GM12864 (cell line): Measurements from ENCODE around the gene POLG.

Source experiments
- DNase-seq: peaks from one replicate; pipeline ENCODE4 v3.0.0-alpha.2; 2011; ENCODE audit warnings: low read depth
- H3K4me3 ChIP-seq: 2 replicates; pipeline ENCODE4 v1.5.1; 2011; ENCODE audit warnings: mild to moderate bottlenecking, low read depth, low read length, control low read depth
- TF ChIP-seq, protein P1 (sequence below): IDR thresholded peaks from 2 replicates; pipeline ENCODE4 v1.5.1; 2011; ENCODE audit warnings: low read depth, mild to moderate bottlenecking, moderate library complexity, low read length, control low read depth, inconsistent platforms; ENCODE audit errors: missing control alignments

The POLG gene

DNA sequence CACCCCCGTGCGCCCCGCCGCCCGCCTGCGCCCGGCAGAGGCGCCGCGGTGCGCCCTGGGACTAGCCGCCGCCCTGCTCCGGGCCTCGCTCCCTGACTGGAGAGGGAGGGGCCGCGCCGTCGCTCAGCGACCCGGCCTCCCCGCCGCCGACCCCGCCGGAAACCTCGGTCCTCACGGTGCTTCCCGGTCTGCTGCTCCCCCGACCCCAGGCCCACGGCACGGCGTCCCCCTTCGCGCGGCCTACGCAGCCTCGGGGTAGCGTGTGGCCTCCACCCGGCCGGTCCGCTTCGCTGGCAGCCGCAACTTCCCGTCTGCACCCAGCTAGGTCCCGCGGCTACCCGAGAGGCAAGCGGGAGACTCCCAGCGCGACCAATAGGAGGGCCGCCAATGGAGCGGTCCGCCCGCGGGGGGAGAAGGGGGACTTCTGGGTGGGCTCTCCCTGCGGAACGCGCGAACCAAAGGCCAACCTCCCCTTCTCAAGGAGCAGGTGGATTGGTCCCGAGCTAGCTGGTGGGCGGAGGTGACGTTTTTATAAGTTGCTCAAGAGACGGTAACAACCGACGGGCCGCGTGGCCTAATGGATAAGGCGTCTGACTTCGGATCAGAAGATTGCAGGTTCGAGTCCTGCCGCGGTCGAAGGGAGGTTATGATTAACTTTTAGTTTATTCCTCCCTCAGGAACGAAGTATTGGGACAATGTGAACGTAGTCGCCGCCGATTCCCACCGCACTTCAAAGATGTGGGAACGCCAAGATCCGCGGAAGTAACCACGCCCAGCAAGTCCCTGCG, at the start of gene POLG:
Gene POLG (minus strand): TSS at position 315 of the 788 bp plus-strand sequence. CDS start 1,070 bp downstream, outside the sequence.
- peak within 1 kb of the TSS; percentile 90 for H3K4me3 ChIP-seq
- peak; percentile 97 for DNase-seq
- TF ChIP-seq, protein P1, sequence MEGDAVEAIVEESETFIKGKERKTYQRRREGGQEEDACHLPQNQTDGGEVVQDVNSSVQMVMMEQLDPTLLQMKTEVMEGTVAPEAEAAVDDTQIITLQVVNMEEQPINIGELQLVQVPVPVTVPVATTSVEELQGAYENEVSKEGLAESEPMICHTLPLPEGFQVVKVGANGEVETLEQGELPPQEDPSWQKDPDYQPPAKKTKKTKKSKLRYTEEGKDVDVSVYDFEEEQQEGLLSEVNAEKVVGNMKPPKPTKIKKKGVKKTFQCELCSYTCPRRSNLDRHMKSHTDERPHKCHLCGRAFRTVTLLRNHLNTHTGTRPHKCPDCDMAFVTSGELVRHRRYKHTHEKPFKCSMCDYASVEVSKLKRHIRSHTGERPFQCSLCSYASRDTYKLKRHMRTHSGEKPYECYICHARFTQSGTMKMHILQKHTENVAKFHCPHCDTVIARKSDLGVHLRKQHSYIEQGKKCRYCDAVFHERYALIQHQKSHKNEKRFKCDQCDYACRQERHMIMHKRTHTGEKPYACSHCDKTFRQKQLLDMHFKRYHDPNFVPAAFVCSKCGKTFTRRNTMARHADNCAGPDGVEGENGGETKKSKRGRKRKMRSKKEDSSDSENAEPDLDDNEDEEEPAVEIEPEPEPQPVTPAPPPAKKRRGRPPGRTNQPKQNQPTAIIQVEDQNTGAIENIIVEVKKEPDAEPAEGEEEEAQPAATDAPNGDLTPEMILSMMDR: no peak

DNA sequence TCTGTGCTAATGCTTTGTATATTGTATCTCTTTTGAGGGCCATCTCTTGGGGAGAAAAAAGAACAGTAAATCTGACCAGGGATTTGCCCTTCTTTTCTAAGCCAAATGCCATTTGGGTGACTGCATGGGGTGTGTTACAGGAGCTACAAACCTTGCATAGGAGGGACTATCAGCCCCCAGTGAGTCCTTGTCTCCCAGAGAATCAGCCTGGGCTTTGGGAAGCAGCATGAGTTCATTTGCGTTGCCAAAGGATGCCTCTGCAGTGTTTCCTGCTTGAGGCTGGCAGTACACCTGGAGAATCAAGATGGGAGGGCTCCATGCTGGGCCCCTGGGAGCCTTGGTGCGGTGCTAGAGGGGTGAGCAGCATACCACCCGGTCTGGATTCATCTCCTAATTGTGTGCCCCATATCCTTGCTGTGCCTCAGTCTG, 49.6 kb upstream of the POLG start:
- H3K4me3 ChIP-seq: no peak overlapping the region
- no peak for DNase-seq
- TF ChIP-seq, protein P1: no peak

DNA sequence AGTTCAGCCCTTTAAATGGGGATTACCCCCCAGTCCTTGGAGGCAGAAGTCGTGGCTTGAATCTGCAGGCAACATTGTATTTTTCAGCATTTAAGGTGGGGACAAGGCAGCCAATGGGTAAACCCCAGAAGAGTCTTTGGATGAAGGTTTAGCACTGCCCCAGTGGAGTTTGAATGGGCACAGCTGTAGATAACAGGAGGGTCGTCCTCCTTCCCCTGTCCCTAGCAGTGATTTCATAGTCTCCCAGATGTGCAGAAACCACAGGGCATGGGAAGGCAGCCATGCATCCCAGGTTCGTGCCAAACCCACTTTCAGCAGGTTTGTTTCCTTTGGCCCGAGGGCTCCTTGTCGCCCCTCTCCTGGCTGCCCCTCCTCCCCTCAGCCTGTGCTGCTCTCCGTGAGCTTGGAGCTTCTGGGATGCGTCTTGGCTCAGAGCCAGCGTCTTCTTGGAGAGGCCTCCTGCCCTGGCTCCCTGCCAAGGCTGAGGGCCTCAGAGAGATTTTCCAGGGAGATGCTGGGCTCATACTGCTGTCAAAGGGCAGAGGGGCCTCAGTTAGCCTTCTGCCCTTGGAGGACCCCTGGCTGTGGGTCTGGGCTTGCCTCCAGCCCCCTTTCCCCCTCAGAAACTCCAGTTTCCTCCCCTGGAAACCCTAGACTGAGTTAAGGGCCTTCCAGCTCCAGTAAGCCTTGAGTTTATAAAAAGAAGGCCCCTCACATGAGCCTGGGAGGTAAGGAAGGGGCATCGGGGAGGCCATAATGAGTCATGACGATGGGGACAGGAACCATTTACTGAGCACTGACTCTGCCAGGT, 48.9 kb upstream of the POLG start:
- H3K4me3 ChIP-seq: no peak overlapping the region
- DNase-seq: no peak
- TF ChIP-seq, protein P1: no peak

DNA sequence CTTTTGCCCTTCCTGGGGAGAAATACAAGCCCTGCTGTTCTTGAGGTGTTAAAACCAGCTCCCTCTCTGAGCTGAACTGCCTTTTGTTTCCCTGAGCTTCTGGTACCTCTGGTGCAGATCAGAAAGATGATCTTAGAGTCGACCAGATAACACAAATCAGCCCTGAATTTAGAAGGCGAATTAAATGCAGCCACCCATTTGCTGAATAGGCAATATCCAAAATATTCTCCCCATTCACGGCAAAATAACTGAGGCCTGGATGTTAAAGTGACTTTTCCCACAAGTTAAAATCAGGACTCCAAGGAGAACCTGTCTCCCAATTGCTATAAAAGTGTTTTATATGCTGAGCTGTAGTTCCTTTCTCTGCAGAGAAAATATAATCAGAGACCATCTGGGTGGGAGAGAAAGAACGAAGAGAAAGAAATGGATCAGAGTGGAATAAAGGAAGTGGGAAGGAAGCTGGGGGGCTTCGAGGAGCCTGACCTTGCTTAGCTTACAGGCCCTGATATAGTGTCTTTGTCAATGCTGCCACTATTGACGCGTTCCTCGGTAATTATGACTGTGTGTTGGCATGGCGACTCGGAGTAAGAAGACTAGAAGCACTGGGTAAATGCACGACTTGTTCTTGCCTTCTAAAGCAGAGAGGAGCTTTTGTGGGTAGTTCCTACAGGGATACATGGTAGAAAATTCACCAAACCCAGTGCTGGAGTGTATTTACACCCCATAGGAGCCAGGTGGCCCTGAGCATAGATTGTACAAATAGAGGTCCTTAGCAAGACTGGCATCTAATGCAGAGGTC, 47.5 kb upstream of the POLG start:
- DNase-seq: no peak
- no peak overlapping the region for H3K4me3 ChIP-seq
- TF ChIP-seq, protein P1: no peak

DNA sequence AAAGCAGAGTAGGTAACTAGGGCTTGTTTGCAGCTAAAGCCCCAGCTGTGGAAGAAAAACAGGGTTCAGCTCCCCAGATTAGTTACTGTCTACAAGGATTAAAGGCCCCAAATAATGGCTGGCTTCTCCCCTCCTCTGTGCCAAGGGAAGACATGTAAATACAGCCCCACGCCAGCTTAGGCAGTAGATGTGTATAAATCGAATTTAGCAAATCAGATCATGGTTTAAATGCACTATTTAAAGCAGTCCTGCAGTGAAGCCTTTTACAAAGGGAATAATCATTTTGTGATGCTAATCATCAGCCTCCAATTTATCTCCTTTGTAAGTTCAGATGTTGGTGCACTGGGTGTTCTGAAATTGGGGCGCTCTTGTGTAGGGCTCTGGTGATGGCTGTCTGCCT, 46.7 kb upstream of the POLG start:
- no peak overlapping the region for H3K4me3 ChIP-seq
- TF ChIP-seq, protein P1: no peak
- DNase-seq: no peak

DNA sequence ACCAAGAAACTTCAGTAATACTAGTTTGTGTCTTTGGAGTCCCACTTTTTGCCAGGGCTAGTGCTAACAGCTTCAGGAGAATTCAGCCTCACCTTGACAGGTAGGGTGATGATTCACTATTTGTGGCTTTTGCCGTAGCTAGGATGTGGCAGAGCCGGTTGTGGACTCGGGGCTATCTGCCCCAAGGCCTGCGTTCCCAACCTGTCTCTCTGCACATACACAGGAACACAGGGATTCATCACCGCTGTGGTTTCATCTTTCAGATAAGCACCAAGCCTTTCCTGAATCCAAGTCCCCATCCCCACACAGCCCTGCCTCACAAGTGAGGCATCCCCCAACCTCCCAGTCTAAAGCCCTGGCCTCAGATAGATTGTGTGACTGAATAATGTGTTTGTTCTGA, 45.2 kb upstream of the POLG start:
- no peak overlapping the region for H3K4me3 ChIP-seq
- no peak for DNase-seq
- TF ChIP-seq, protein P1: no peak
